ENCODE results near the gene HS6ST3.

Gene HS6ST3

DNA sequence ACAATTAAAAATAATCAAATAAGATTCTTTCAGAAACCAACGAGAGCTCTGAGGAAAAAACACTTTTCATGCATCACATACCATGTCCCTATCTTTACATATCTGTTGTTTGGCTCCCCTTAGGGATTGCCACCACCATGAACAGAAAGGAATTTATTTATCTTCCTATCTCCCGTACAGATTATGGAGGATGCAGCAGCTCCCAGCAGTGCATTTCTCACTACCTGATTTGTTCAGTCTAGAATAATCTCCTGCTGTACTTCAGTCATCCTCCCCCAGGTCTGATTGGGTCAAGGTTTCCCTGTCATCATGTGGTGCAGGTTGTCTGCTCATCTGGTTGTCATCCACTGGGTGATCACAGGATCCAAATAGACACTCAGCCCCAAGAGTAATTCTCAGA lies 453.1 kb downstream of the HS6ST3 start:
- no peak for DNase-seq (ENCODE audit: low spot score)

GRCh38 chr13:96544957-96545356 lies 455.1 kb downstream of the HS6ST3 start:
- DNase-seq (ENCODE audit: low spot score): no peak

DNA sequence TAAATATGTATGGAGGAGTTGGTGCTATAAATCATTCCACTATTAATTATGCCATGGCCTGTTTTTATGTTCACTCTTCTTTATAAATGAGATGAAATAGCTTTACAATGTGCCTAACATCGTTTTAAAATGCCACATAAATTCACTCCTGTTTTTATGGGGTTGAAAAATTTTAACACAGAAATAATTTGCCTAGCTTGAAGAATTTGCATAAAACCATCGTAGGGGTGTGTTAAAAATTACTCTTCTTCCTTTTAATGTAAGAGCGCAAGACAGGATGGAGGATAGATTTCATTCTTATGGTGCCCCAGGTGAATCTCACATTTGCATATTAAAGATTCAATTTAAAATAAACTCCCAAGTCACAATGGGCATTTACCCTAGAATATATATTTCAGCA lies 456.6 kb downstream of the HS6ST3 start:
- no peak for DNase-seq (ENCODE audit: low spot score)

DNA sequence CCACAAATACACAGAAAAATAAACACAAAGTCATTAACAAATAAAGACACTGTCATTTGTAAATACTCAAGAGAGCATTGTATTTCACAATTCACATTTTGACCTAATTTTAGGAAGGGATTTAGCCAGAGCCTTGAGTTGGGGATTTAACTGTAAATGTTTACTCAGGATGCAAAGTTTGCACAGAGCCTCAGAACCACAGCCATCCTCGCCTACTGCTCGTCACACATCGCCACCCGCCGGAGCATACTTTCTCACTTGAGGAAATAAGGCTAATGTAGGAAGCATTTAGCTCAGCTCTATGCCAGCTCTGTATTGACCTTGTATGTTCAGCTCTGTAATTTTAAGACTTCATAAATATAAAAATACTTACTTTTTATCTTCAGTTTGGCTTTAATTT lies 461.6 kb downstream of the HS6ST3 start:
- no peak for DNase-seq (ENCODE audit: low spot score)

DNA sequence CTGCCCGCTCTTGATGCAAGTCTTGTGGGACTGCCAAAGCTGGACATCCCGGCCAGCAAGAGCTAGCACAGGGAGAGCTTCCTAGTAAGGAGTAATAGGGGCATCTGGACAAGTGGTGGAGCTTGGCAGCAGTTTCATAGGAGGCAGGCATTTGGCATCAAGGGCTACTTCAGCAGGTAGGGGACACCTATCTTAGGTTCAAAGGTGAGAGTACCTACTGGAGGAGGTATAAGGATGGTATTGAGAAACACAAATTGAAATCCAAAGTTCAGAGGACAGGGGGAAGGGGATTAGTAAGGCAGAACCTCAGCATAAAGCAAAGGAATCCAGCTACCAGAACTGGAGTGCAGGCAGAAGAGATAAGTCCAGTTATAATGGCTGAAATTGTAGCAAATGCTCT lies 462.7 kb downstream of the HS6ST3 start:
- no peak for DNase-seq (ENCODE audit: low spot score)

GRCh38 chr13:96553796-96554195 lies 463.9 kb downstream of the HS6ST3 start:
- DNase-seq (ENCODE audit: low spot score): no peak

GRCh38 chr13:96573563-96573962 lies 483.7 kb downstream of the HS6ST3 start:
- no peak for DNase-seq (ENCODE audit: low spot score)

DNA sequence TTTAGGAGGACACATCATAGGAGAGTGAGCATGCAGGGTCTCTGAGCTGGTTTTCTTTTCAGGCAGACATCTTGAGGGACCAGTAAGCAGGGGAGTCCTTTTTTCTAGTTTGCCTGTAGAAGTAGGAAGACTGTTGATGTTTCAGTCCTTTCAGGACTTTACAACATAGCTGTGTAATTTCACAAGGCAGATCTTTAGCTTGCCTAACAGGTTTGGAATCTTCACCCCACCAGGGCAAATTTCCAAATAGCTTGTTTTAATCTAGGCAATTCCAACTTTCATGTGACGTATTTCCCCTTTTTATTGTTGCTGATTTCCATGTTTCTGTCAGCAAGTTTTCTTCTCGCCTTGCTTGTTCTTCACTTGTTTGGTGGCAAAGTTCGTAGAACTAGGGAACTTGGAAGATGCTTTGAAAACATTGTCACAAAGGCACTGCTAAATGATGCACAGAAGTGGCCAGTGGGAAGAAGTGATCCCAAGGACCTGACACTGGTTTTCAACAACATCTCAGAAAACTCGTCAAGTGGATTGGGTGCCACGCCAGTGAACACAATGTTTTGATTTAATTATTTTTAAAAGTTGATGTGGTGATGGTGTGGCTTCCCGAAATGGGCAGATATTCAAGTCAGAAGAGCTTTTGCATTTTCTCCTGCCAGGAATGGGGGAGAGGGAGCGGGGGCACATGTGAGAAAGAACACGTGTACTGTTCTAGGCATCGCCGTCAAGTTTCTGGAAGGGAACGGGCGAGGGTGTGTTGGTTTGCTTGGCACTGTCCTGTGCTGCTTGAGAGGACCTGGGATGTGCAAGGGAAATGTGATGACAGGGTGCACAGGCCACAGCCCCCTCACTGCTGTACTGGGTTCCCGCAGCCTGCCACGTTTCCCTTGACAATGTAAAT lies 485.8 kb downstream of the HS6ST3 start:
- no peak for DNase-seq (ENCODE audit: low spot score)

DNA sequence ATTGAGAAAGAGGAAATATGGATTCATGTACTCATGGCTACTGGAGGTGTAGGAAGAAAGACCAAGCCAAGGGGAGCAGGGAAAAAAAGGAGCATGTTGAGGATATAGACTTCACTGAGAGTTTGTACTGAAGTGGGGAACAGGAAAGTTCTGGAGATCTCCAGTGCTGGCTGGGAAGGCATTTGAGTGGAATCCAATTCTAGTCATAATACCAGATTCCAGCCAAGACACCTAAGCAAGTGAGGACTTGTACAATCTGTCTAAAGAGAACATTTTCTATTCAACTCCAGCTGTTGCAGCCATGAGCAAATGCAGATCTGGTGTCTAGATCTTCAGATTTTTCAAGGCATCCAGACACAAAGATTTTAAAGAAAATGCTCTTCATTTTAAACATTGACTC lies 491.8 kb downstream of the HS6ST3 start:
- DNase-seq (ENCODE audit: low spot score): no peak

DNA sequence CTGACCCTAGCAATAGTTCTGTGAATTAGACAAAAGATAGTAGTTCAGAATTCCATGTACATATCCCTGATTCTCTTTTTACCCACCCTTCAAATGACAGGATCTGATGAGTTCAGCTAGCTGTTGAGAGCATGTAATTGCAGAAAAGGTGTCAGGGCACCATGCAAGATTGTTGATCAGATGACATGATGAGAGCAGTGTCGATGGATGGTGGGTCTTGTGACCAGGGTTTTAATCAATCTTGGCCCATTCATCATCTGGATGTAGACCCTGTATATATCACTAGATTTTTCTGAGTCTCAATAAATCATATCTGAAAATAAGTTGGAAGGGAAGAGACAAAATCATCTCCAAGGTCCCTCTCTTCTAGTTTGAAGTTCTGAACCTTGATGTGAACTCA lies 525.3 kb downstream of the HS6ST3 start:
- no peak for DNase-seq (ENCODE audit: low spot score)

DNA sequence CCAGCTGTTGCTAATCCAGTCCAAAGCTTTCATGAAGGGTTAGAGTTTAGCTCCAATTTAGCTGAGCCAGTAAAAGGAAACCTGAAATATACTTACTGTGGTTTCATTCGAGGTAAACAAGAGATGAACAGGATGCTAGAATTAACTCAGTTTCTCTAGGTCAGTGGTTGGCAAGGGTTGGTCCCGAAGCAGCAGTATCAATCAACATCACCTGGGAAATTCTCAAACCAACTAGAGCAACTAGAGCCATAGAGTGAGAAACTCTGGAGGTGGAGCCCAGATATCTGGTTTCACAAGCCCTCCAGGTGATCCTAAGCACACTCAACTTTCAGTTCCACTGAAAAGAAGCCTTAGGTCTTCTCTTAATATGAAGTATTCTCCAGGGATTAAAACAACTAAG lies 527.6 kb downstream of the HS6ST3 start:
- no peak for DNase-seq (ENCODE audit: low spot score)

GRCh38 chr13:96621634-96622183 lies 531.8 kb downstream of the HS6ST3 start:
- DNase-seq (ENCODE audit: low spot score): no peak

- DNase-seq (ENCODE audit: low spot score): no peak
Observed at GRCh38 chr13:96629331-96629730, 539.4 kb downstream of the HS6ST3 start.

- no peak for DNase-seq (ENCODE audit: low spot score)
Observed at GRCh38 chr13:96632536-96633320, 542.8 kb downstream of the HS6ST3 start.

GRCh38 chr13:96636001-96636709 lies 546.2 kb downstream of the HS6ST3 start:
- no peak for DNase-seq (ENCODE audit: low spot score)

- DNase-seq (ENCODE audit: low spot score): no peak
Observed at GRCh38 chr13:96637039-96637438, 547.1 kb downstream of the HS6ST3 start.

DNA sequence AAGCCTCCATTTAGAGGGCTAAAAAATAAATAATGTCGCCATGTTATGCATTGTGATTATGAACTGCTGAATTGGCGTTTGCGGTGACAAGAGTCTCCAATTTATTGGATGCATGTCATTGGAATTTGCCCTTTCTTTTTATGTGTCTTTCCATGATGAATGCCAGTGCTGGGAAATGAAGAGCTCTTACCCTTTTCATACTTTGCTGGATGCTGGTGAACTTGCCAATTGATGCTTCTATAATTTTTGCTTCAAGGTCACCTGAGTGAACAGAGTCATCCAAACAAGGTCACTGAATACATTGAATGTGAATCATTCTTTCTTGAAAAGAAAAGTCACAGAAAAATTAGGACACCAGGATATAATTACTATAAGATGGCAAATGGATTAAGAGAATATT lies 556.2 kb downstream of the HS6ST3 start:
- no peak for DNase-seq (ENCODE audit: low spot score)

GRCh38 chr13:96646515-96647211 lies 556.8 kb downstream of the HS6ST3 start:
- DNase-seq (ENCODE audit: low spot score): no peak

DNA sequence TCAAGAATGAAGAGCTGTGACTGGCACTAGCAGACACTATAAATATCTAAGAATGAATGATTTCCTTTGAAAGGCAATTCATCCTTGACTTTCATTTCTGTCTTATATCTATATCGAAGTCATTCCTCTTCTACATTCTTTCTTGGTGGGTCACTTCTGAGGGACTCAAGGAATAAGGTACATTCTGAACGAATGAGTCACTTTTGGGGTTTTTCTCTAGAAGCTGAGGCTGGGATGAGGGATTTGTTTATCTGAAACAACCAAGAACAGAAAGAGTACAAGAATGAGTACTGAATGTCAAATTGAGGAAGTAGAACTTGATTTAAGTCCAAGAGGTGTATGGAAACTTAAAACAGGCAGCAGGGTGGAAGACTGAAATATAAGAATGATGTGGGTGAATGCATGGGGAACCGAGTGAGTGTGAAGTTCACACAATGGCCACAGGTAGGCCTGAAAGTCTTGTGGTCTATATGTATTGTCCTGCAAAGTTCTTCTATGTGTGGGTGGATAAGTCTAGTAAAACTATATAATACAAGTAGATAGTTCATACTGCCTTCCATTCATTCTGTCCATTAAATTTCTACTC lies 560.5 kb downstream of the HS6ST3 start:
- DNase-seq (ENCODE audit: low spot score): no peak

GRCh38 chr13:96651598-96651997 lies 561.7 kb downstream of the HS6ST3 start:
- DNase-seq (ENCODE audit: low spot score): no peak

DNA sequence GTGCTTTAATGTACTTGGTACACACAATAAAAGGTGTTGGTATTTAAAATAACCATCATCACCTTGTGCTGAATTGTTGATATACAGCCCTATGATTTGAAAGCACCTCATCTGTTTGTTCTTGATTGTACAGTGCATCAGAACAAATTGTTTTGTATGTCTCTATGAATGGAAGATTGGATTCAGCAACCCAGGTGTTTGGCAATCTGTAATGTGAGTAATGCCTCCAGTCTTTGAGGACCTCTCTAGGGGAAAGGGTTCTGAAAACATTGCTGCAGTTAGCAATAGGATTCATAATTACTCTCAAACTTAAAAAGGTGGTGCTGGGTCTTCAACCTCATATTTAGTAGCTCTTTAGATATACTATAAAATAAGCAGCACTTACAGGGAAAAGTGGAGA lies 562.6 kb downstream of the HS6ST3 start:
- DNase-seq (ENCODE audit: low spot score): no peak
